Fibroblast of skin of left biceps (primary cell): ENCODE data around the gene NPC1.
"Not testable (repeated sequence)": the region's sequence is repeated elsewhere in the genome, so short reads cannot be mapped to it uniquely, and the experiment has no call there.

ENCODE experiments used
- DNase-seq, 2 experiments: peaks; one replicate each; pipeline ENCODE4 v3.0.0-alpha.2; 2013; ENCODE audit warnings: low read depth in 2 of 2

NPC1 gene

GRCh38 chr18:23609390-23610023, 23.2 kb upstream of the NPC1 start:
- DNase-seq: no peak

GRCh38 chr18:23608211-23608610, 21.9 kb upstream of the NPC1 start:
- DNase-seq: no peak

DNA sequence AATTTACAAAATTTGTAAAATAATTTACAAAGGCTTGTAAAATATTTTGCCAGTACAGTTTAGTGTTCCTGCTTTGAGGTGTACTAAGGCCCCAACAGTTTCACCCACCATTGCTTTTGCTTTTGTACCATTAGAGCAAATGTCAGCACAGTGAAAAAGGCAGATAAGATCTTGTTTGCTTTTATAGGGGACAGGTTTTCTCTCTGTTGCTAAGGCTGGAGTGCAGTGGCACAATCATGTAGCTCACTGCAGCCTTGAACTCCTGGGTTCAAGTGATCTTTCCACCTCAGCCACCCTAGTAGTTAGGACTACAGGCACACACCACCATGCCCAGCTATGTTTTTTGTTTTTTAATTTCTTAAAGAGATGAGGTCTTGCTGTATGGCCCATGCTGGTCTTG, 19.6 kb upstream of the NPC1 start:
- DNase-seq: no peak

- DNase-seq: no peak
These were observed 13.5 kb upstream of the NPC1 start for GRCh38 chr18:23599809-23600208.

DNA sequence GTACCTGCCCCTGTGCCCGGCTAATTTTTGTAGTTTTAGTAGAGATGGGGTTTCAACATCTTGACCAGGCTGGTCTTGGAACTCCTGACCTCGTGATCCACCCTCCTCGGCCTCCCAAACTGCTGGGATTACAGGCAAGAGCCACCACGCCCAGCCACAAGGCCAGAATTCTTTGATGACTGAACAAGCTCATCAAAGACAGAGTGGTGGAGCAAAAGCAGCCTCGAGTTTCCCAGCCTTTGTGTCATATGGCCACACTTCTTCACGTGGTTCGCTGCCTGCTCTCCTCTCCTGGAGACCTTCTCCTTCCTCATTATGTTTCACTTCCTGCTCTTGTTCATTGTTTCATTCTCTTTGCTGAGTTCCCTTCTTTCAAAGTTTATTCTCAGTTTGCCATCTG, 9.9 kb upstream of the NPC1 start:
- DNase-seq: no peak

- DNase-seq: no peak
These were observed 9.3 kb upstream of the NPC1 start for GRCh38 chr18:23595591-23595990.

- no peak for DNase-seq
These were observed 7.4 kb upstream of the NPC1 start for GRCh38 chr18:23593720-23594119.

DNA sequence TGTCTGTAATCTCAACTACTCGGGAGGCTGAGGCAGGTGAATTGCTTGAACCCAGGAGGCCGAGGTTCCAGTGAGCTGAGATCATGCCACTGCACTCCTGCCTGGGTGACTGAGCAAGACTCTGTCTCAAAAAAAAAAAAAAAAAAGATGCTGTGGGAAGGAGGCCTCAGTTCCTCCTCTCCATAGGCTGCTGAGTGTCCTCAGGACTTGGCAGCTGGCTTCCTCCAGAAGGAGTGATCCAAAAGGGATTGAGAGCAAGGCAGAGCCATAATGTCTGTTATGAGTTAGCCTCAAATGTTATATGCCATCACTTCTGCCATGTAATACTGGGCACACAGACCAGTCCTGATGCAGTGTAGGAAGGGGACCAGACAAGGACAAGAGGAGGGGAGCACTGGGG, 6.6 kb upstream of the NPC1 start:
- no peak for DNase-seq

DNA sequence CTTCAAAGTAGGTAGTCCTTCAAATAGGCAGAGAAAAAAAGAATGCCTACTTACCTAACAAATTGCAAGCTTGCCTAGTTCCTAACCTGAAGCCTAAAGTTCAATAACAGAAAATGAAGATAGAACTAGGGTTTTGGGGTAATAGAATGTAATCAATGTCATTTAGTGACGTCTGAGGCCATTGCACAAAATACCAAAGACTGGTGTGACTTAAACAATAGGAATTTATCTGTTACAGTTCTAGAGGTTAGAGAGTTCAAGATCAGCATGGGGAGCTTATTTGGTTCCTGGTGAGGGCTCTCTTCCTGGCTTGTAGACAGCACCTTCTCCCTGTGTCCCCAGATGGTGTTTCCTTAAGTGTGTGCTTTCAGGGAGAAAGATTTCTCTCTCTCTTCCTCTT, 4.7 kb upstream of the NPC1 start:
- DNase-seq: no peak

- no peak for DNase-seq
These were observed 2.7 kb upstream of the NPC1 start for GRCh38 chr18:23588836-23589560.

DNA sequence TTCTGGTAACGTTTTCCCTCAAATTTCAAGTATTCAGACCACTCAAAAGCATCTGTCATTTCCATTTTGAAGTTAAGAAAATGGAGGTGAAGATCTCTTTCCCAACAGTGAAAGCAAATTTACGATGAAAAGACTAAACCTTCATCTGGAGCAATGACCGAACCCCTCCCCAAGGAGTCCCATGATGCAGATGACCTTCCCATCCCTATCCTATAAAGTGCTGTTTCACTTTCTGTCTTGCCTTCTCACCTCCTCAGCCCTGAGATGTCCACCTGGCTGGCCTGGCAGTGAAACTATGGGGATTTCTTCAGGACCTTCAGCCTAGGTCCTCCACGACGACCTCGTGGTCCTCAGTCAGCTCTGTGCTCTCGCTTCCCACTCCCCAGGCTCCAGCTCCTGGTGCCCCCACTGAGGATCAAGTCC, 925 bp upstream of the NPC1 start:
- DNase-seq: no peak

DNA sequence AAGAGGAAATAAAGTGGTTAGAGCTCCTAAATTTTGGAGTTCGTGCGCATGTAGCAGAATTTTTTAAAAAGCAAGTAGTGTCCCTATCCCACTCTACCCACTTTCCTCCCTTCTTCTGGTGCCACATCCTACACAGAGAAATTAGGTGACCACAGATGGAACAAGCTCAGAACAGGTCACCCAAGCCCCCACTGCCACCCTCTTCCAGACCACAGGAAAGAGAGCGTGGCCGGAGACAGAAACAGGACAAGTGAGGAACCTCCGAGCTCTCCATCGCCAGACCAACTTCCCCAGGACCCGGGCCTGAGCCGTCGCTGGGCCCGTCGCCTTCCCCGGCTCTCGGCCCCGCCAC, 433 bp downstream of the NPC1 start:
- DNase-seq: no peak

- no peak for DNase-seq
These were observed 1.1 kb downstream of the NPC1 start for GRCh38 chr18:23585007-23585871.

GRCh38 chr18:23584019-23584983, 2.0 kb downstream of the NPC1 start:
- no peak for DNase-seq

DNA sequence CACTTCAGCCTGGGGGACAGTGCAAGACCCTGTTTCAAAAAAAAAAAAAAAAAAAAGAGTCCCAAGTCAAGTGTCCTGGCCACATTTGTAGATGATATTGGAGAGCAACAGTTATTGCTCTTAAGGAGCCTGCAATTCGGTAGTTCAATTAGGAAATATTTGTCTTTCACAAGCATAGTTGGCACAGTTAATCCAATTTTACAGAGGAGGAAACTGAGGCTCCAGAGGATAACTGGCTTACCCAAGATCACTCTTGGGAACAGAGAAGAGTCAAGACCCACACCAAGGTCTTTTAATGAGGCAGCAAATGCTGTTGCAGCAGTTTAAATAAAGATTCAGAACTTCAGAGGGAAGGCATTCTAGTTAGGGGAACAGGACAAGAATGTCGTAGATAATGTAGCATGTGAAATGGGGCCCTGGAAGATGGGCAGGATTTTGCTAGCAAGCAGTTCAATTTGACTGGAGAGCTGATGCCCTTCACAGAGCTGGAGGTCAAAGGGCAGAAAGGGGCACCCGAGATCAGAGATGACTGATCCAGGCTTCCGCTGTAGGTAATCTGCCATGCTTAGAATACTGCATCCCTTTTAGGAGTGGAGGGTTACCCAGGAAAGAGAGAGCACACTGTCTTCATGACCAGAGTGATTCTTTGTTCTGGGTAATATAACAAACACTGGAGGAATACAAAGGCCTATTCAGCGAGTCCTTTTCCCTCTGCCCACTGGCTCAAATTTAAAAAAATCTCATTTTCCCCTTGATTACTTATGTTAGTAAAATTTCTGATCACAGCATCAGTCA, 3.0 kb downstream of the NPC1 start:
- no peak for DNase-seq

GRCh38 chr18:23580677-23581367, 5.5 kb downstream of the NPC1 start:
- no peak for DNase-seq

DNA sequence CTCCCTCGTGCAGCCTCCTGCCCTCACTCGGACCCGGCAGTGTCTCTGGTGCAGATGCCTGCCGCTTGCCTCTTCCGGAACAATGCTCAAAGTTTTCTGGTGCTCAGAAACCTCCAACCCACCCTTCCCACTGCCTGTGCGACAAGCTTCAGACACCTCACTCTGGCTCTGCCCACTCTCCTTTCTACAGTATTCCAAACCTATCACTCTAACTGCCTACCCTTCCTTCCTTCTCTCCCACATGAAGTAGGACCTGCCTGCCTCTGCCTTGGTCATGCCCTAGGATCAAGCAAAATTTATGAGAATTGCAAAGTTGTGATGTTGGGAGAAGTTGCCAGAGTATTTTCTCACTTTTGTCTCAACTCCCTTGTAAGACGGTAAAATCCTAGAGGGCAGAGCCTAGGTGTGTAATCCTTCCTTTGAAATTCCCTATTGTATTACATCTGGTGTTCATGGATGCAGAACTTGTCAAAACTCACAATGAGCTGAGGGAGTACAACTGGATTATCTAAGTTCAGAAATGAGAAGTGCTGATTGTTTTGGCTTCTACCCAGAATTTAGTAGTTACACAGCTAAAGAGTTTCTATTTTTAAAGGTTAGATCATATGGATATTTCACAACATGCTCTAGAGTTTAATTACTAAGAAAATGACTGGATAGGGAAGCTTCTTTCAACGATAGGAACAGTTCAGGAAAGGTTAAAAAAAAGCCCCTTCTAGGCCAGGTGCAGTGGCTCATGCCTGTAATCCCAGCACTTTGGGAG, 7.2 kb downstream of the NPC1 start:
- no peak for DNase-seq

DNA sequence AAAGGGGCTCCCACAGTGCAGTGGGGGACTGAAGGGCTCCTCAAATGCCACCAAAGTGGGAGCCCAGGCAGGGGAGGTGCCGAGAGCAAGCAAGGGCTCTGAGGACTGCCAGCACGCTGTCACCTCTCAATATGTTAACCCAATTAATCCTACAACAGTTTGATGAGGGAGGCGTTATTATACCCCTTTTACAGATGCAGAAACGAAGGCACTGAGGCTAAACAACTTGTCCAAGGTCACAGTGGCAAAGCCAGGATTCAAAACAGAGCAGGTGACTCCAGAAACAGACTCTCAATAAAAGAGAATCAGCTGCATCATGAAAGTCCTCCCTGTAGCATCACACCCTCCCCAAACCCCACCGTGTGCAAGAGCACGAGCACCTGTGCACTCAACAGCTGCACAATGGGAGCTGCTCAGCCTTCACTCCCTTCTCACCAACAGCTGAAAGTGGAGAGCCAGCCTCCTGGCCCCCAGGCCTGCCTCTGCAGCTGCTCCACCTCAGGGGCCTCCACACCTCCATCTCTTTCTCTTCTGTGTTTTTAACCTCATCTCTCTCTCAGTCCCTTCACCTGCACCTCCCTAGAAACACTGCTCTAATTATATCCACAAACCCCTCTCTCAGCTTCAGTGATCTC, 8.1 kb downstream of the NPC1 start:
- no peak for DNase-seq

GRCh38 chr18:23577521-23577920, 8.8 kb downstream of the NPC1 start:
- not testable (repeated sequence) for DNase-seq
